ENCODE data around the gene NKAIN2.

GRCh38 chr6:124193132-124193531 is 389.5 kb downstream of the NKAIN2 start:
- no peak for TF ChIP-seq CTCF (IDR thresholded peaks at IDR 0.05 in 4 of 5, conservative IDR thresholded peaks at IDR 0.05 in 1 of 5)
- no peak for TF ChIP-seq POLR2A (IDR thresholded peaks at IDR 0.05)
